H1 (cell line): ENCODE data around the gene ELOVL6. TPM values are rescaled to one million over a fixed set of nuclear protein-coding genes. Genes with fewer than 3 reads are reported as not detected.

ENCODE experiments used
- CTCF ChIA-PET: fragments of 300-600 bp; sonication (Branson Sonifier 250); formaldehyde crosslinking; loops from one replicate; lab custom pipeline; 2021; ENCODE audit not compliant: partially characterized antibody; lab: Charles Lee
- POLR2A ChIA-PET: fragments of 300-600 bp; sonication (Branson Sonifier 250); formaldehyde crosslinking; loops from one replicate; lab custom pipeline; 2021; ENCODE audit warnings: inconsistent platforms; ENCODE audit not compliant: partially characterized antibody; lab: Charles Lee
- DNase-seq, 2 experiments: peaks; one replicate each; pipeline versions ENCODE4 v3.0.0 to v3.0.0-alpha.2; 2010 to 2022; ENCODE audit warnings: low spot score in 2 of 2, low read depth in 1 of 2, mixed read lengths in 1 of 2
- FAIRE-seq: peaks from 2 replicates; lab custom pipeline; 2011; peaks lifted over from hg19 to GRCh38; lab: Jason Lieb, UNC
- H2AFZ ChIP-seq: 2 replicates; pipeline ENCODE4 v1.8.1; 2012; ENCODE audit warnings: low read length, inconsistent platforms
- H2AK5ac ChIP-seq: 2 replicates; pipeline ENCODE4 v1.6.1; 2013; ENCODE audit warnings: low read depth, low read length
- H2BK120ac ChIP-seq: replicated peaks from 2 replicates; pipeline ENCODE3; 2013; ENCODE audit warnings: low read depth, low read length, inconsistent platforms
- H2BK12ac ChIP-seq: 2 replicates; pipeline ENCODE4 v1.6.1; 2013; ENCODE audit warnings: low read depth, low read length
- H2BK15ac ChIP-seq: 2 replicates; pipeline ENCODE4 v1.6.1; 2013; ENCODE audit warnings: low read length
- H2BK20ac ChIP-seq: 2 replicates; pipeline ENCODE4 v1.6.1; 2013; ENCODE audit warnings: low read length
- H2BK5ac ChIP-seq: 2 replicates; pipeline ENCODE4 v1.6.1; 2013; ENCODE audit warnings: low read depth, low read length
- H3K14ac ChIP-seq: 2 replicates; pipeline ENCODE4 v1.6.1; 2013; ENCODE audit warnings: inconsistent platforms; ENCODE audit not compliant: insufficient read length
- H3K18ac ChIP-seq: 2 replicates; pipeline ENCODE4 v1.6.1; 2013; ENCODE audit warnings: low read length; ENCODE audit errors: extremely low read depth
- H3K23ac ChIP-seq: 2 replicates; pipeline ENCODE4 v1.6.1; 2013; ENCODE audit warnings: inconsistent platforms; ENCODE audit not compliant: insufficient read length
- H3K23me2 ChIP-seq: 2 replicates; pipeline ENCODE4 v1.6.1; 2013; ENCODE audit warnings: low read depth, low read length
- H3K27ac ChIP-seq: 2 replicates; pipeline ENCODE4 v1.6.1; 2011; ENCODE audit warnings: low read depth, low read length, inconsistent platforms
- H3K27me3 ChIP-seq, 4 experiments: replicated peaks in 1 of 4; 1 replicate in 1 of 4; 2 replicates in 3 of 4; pipeline versions ENCODE4 v1.6.1 to v1.8.1; 2011 to 2013; ENCODE audit warnings: low read length in 3 of 4, mild to moderate bottlenecking in 3 of 4, inconsistent platforms in 2 of 4, mixed read lengths in 2 of 4, moderate library complexity in 1 of 4; ENCODE audit not compliant: control insufficient read depth in 3 of 4, insufficient read depth in 3 of 4; ENCODE audit errors: extremely low read depth in 1 of 4
- H3K36me3 ChIP-seq, 4 experiments: 2 replicates each; pipeline versions ENCODE4 v1.6.1 to v1.8.1; 2011 to 2013; ENCODE audit warnings: mild to moderate bottlenecking in 4 of 4, low read length in 3 of 4, moderate library complexity in 2 of 4, control low read depth in 1 of 4, inconsistent platforms in 1 of 4; ENCODE audit not compliant: insufficient read depth in 4 of 4, control insufficient read depth in 2 of 4
- H3K4ac ChIP-seq: replicated peaks from 2 replicates; pipeline ENCODE3; 2013; ENCODE audit warnings: low read length, low read depth, mixed read lengths, inconsistent platforms; ENCODE audit not compliant: insufficient read length
- H3K4me1 ChIP-seq, 4 experiments: replicated peaks in 1 of 4; 1 replicate in 1 of 4; 2 replicates in 3 of 4; pipeline versions ENCODE4 v1.6.1 to v1.8.1; 2011 to 2013; ENCODE audit warnings: low read length in 3 of 4, inconsistent platforms in 2 of 4, mixed read lengths in 1 of 4; ENCODE audit not compliant: insufficient read depth in 4 of 4, control insufficient read depth in 3 of 4
- H3K4me2 ChIP-seq, 2 experiments: 2 replicates each; pipeline versions ENCODE4 v1.6.1 to v1.8.1; 2011 to 2013; ENCODE audit warnings: low read depth in 2 of 2, low read length in 2 of 2, control low read depth in 1 of 2, inconsistent platforms in 1 of 2, mild to moderate bottlenecking in 1 of 2; ENCODE audit not compliant: insufficient read depth in 1 of 2
- H3K4me3 ChIP-seq, 4 experiments: fragments of 200-600, 300-600 bp in 1 of 4; sonication (generic), shearing (Covaris generic), sonication (Bioruptor Twin) in 1 of 4; 2 replicates each; pipeline versions ENCODE4 v1.5.1 to v1.8.1; 2011 to 2016; ENCODE audit warnings: low read length in 4 of 4, low read depth in 3 of 4, control low read depth in 2 of 4, inconsistent platforms in 2 of 4, mild to moderate bottlenecking in 2 of 4, mixed read lengths in 1 of 4, moderate library complexity in 1 of 4; ENCODE audit not compliant: insufficient read depth in 2 of 4; ENCODE audit errors: extremely low read depth in 1 of 4
- H3K56ac ChIP-seq: replicated peaks from 2 replicates; pipeline ENCODE3; 2013; ENCODE audit warnings: low read depth, mild to moderate bottlenecking, mixed read lengths, low read length, inconsistent platforms; ENCODE audit not compliant: insufficient read length
- H3K79me1 ChIP-seq: 2 replicates; pipeline ENCODE4 v1.6.1; 2013; ENCODE audit warnings: low read depth, low read length, control low read depth
- H3K79me2 ChIP-seq, 2 experiments: 2 replicates each; pipeline versions ENCODE4 v1.6.1 to v1.8.1; 2012 to 2013; ENCODE audit warnings: low read length in 2 of 2, mild to moderate bottlenecking in 2 of 2, inconsistent platforms in 1 of 2; ENCODE audit not compliant: insufficient read depth in 2 of 2, control insufficient read depth in 1 of 2
- H3K9ac ChIP-seq, 4 experiments: replicated peaks in 1 of 4; 1 replicate in 1 of 4; 2 replicates in 3 of 4; pipeline versions ENCODE4 v1.6.1 to v1.8.1; 2011 to 2013; ENCODE audit warnings: low read depth in 3 of 4, low read length in 3 of 4, control low read depth in 2 of 4, mild to moderate bottlenecking in 2 of 4, moderate library complexity in 2 of 4, inconsistent platforms in 1 of 4; ENCODE audit errors: extremely low read depth in 1 of 4
- H3K9me3 ChIP-seq, 2 experiments: 2 replicates each; pipeline versions ENCODE4 v1.6.1 to v1.8.1; 2012 to 2013; ENCODE audit warnings: mild to moderate bottlenecking in 2 of 2, moderate library complexity in 2 of 2, control low read depth in 1 of 2, inconsistent platforms in 1 of 2, low read depth in 1 of 2, low read length in 1 of 2, mixed read lengths in 1 of 2; ENCODE audit not compliant: insufficient read depth in 2 of 2
- H4K20me1 ChIP-seq, 2 experiments: replicated peaks in 1 of 2; 2 replicates each; pipeline versions ENCODE3 to v1.8.1; 2011 to 2013; ENCODE audit warnings: inconsistent platforms in 2 of 2, low read length in 2 of 2, mild to moderate bottlenecking in 1 of 2; ENCODE audit not compliant: insufficient read depth in 2 of 2, control insufficient read depth in 1 of 2
- H4K5ac ChIP-seq: 2 replicates; pipeline ENCODE4 v1.6.1; 2013; ENCODE audit warnings: low read length, low read depth, mixed read lengths, inconsistent platforms; ENCODE audit not compliant: insufficient read length
- H4K8ac ChIP-seq: 2 replicates; pipeline ENCODE4 v1.8.0; 2013; ENCODE audit warnings: mild to moderate bottlenecking, moderate library complexity, low read length, inconsistent platforms; ENCODE audit not compliant: insufficient read depth; ENCODE audit errors: extremely low read depth
- H4K91ac ChIP-seq: replicated peaks from 2 replicates; pipeline ENCODE3; 2013; ENCODE audit warnings: low read length, mixed read lengths, inconsistent platforms; ENCODE audit not compliant: insufficient read length
- EGR1 ChIP-seq: IDR thresholded peaks from 2 replicates; pipeline ENCODE4 v1.6.1; 2011; ENCODE audit warnings: low read depth, low read length, borderline replicate concordance
- WGBS, 2 experiments: shearing (Covaris generic) in 1 of 2; methylation state at CpG; one replicate each; pipeline versions ENCODE4 v1.1.6 to v1.1.7; 2013 to 2015; ENCODE audit warnings: low lambda C conversion rate in 2 of 2, mixed read lengths in 2 of 2, inconsistent platforms in 1 of 2, low coverage in 1 of 2, missing lambda C conversion rate in 1 of 2; ENCODE audit not compliant: insufficient replicate concordance in 2 of 2, insufficient coverage in 1 of 2, insufficient read length in 1 of 2; ENCODE audit errors: extremely low coverage in 1 of 2, missing lambda C conversion rate in 1 of 2; 5-methylcytosine and 5-hydroxymethylcytosine counted together
- polyA plus RNA-seq, 7 experiments: library from polyadenylated mRNA; depleted of rRNA in 3 of 7; stranded (reverse) in 5 of 7; unstranded in 2 of 7; fragments of >200 nt in 5 of 7; fragments of 200-250 nt in 2 of 7; gene quantifications; 1 replicate in 5 of 7; 2 replicates in 1 of 7; 4 replicates in 1 of 7; pipeline versions ENCODE4 v1.2.1 to v1.2.3, GENCODE V29; 2011 to 2013; ENCODE audit warnings: missing spikeins in 2 of 7, mixed read lengths in 2 of 7
- total RNA-seq: library from RNA; stranded (reverse); fragmentation: NEBNext Ultra II Directional; extraction: Animal tissue kit (Norgen Biotek cat#: 25700); gene quantifications from 2 replicates; pipeline ENCODE4 v1.2.1, GENCODE V29; 2021

ELOVL6 gene
- total and polyA plus RNA-seq, 2 of the 8 experiments (the other 6 are each of a cell fraction or from before 2014, with no cell fraction given), result 27.8 to 86.6 TPM

GRCh38 chr4:110008540-110008939 lies 189.9 kb downstream of the ELOVL6 start:
- Histone ChIP-seq H3K79me2 (no peaks in the 10 kb centered on the region), H3K56ac (no peak overlapping the region), H3K4me3 (no peak overlapping the region), H3K4ac (no peak overlapping the region), H3K18ac (no peak overlapping the region), H3K14ac (no peak overlapping the region), H3K27ac (no peak overlapping the region), H4K20me1 (no peaks in the 10 kb centered on the region), H3K23me2 (no peaks in the 10 kb centered on the region), H3K4me2 (no peak overlapping the region), H3K4me1 (0 out of 7 replicates have a peak, but pooled peaks cover 0 to 2% (median 0%) of the 10 kb centered on the region in 4 experiments), H2AFZ (no peak overlapping the region), H3K79me1 (no peaks in the 10 kb centered on the region), H2BK120ac (no peak overlapping the region), H4K5ac (no peak overlapping the region), H2BK5ac (no peak overlapping the region), H3K27me3 (no peaks in the 10 kb centered on the region), H2AK5ac (no peak overlapping the region), H2BK20ac (no peak overlapping the region), H3K23ac (no peak overlapping the region), H2BK12ac (no peak overlapping the region), H3K36me3 (no peaks in the 10 kb centered on the region), H4K8ac (no peak overlapping the region), H2BK15ac (no peak overlapping the region), H3K9me3 (no peaks in the 10 kb centered on the region), H4K91ac (no peak overlapping the region), H3K9ac (no peak overlapping the region)
- FAIRE-seq (no peak), DNase-seq (no peak)
- WGBS, 2 experiments, result 89% methylated on average over 2 of the region's 2 CpGs; no CpG with 5 or more reads in 1 of the 2 experiments
- POLR2A ChIA-PET, result no interaction called here
- no peak for TF ChIP-seq EGR1
- CTCF ChIA-PET, result interaction anchor here (1.4 to 16.6 kb wide), 5 partner anchors 10 to 505 kb away, joined by 3 to 389 read pairs (median 39); no protein-coding TSS in a partner anchor
